Pancreas (tissue), 10 donors: Measurements from ENCODE around the gene PCDHGA1. TPM values are rescaled to one million over a fixed set of nuclear protein-coding genes. Genes with fewer than 3 reads are reported as not detected.

Source experiments
- ATAC-seq, 4 donors: fragments of 200-7000 bp; cut with Tn5 transposase; one replicate each; pipeline versions ENCODE4 v1.8.0 to v1.9.1; 2020; ENCODE audit warnings: mild to moderate bottlenecking in 4 of 4, moderate library complexity in 4 of 4
- DNase-seq, 6 donors: peaks; one replicate each; pipeline ENCODE4 v3.0.0-alpha.2; 2020
- FAIRE-seq: peaks from 2 replicates; lab custom pipeline; 2012; peaks lifted over from hg19 to GRCh38; lab: Jason Lieb, UNC
- H3K27ac ChIP-seq, 4 donors: fragments of 200-600 bp; sonication (generic); 1 replicate in 3 of 4; 2 replicates in 1 of 4; pipeline versions ENCODE4 v1.5.0 to v1.8.0; 2020
- H3K27me3 ChIP-seq, 4 donors: fragments of 200-600 bp; one replicate each; pipeline ENCODE4 v1.8.0; 2021
- H3K36me3 ChIP-seq, 3 donors: fragments of 200-600 bp; sonication (generic) in 1 of 3; one replicate each; pipeline versions ENCODE4 v1.5.0 to v1.8.0; 2020 to 2021
- H3K4me1 ChIP-seq, 3 donors: fragments of 200-600 bp; one replicate each; pipeline ENCODE4 v1.8.0; 2021
- H3K4me3 ChIP-seq, 4 donors: fragments of 200-600 bp; sonication (generic) in 2 of 4; one replicate each; pipeline versions ENCODE4 v1.5.0 to v1.8.0; 2020 to 2021
- H3K9me3 ChIP-seq, 4 donors: fragments of 200-600 bp; one replicate each; pipeline ENCODE4 v1.8.0; 2021
- CTCF ChIP-seq, 4 donors: fragments of 200-600 bp; sonication (generic) in 3 of 4; IDR thresholded peaks; one replicate each; pipeline versions ENCODE4 v1.5.0 to v1.8.0; 2021; ENCODE audit warnings: antibody characterized with exemption in 4 of 4
- WGBS, 2 donors: extraction: QIAGEN DNeasy Blood & Tissue Kit; methylation state at CpG; one replicate each; pipeline ENCODE4 v1.1.7; 2013; 5-methylcytosine and 5-hydroxymethylcytosine counted together
- intact Hi-C, 3 donors: fragments of 100-400 bp; cut with DNase I; formaldehyde crosslinking; loops; one replicate each; pipeline versions ENCODE4 v1.11.1 to v1.14.2; 2022
- polyA plus RNA-seq, 2 donors: library from polyadenylated mRNA; stranded (reverse); fragments of 200-250 nt; gene quantifications; one replicate each; pipeline ENCODE4 v1.2.3, GENCODE V29; 2013
- total RNA-seq, 6 donors: library from RNA; stranded (reverse); fragmentation: NEBNext Ultra II Directional in 4 of 6; extraction: Animal tissue kit (Norgen Biotek cat#: 25700) in 4 of 6; gene quantifications; one replicate each; pipeline versions ENCODE4 v1.2.1 to v1.2.4, GENCODE V29; 2021 to 2023
- donor health status: healthy with polysubstance abuse.
- donor health status: DM: no; HTN: no; CAD: no; lungs with moderate emphysema.
- donor health status: DM: no; HTN: no; CAD: no.
- donor health status: control.
- donor health status: control.
- donor health status: Bipolar disorder and iron deficiency.
- donor health status: DM: yes; HTN: yes; CAD: no.
- donor health status: DM: no; HTN: no; CAD: no.
- donor health status: DM: no; HTN: no; CAD: no.
- donor health status: DM: yes; HTN: yes; CAD: no.

The PCDHGA1 gene
- total and polyA plus RNA-seq, 8 donors = 0.19 to 0.67 (median 0.32) TPM

GRCh38 chr5:141560725-141561483 is 230.6 kb downstream of the PCDHGA1 start:
- DNase-seq (peak; percentile 55 to 93 (median 84)), FAIRE-seq (peak; percentile 87), ATAC-seq (peak; percentile 80 to 90 (median 88))
- Histone ChIP-seq H3K4me1 (peaks cover 12 to 29% (median 24%) of the 10 kb centered on the region in 3 donors), H3K36me3 (no peaks in the 10 kb centered on the region), H3K27me3 (no peaks in the 10 kb centered on the region), H3K27ac (peak overlapping the region; percentile 63 to 93 (median 82)), H3K4me3 (peak overlapping the region in 1 of 4 donors; percentile 12), H3K9me3 (no peaks in the 10 kb centered on the region)
- peak; percentile 45 to 63 (median 56) for TF ChIP-seq CTCF (IDR thresholded peaks at IDR 0.05)
- intact Hi-C loops = loop anchor here in 1 of 3 donors (10.0 kb wide), 2 partner anchors 356 to 476 kb away; partner anchors contain the start of gene PCDHB12
- WGBS, 2 donors = 21 to 26% methylated on average over 9 of the region's 9 CpGs

Other genes starting within 250 kb of the PCDHGA1 start
Only the 30 nearest of the 38 such genes appear.
- 1 to 10 TPM in 5 of 6 donors, under 1 TPM in 1; 0.43 to 2.9 (median 2.4) TPM for gene PCDHB8, start 152.7 kb upstream of the PCDHGA1 start, total RNA-seq
- gene PCDHB8, start 152.7 kb upstream of the PCDHGA1 start, polyA plus RNA-seq = under 1 TPM; 0.46 to 0.49 TPM
- 1 to 10 TPM in 5 of 6 donors, under 1 TPM in 1; 0.98 to 2.5 (median 1.8) TPM for gene PCDHB16, start 148.1 kb upstream of the PCDHGA1 start, total RNA-seq
- gene PCDHB16, start 148.1 kb upstream of the PCDHGA1 start, polyA plus RNA-seq = 1 to 10 TPM in 1 of 2 donors, under 1 TPM in 1; 0.87 to 1.5 TPM
- gene PCDHB9, start 143.4 kb upstream of the PCDHGA1 start, total RNA-seq = 1 to 10 TPM in 1 of 6 donors, under 1 TPM in 5; 0.35 to 1.1 (median 0.51) TPM
- gene PCDHB9, start 143.4 kb upstream of the PCDHGA1 start, polyA plus RNA-seq = 1 to 10 TPM in 1 of 2 donors, under 1 TPM in 1; 0.76 to 1.2 TPM
- 1 to 10 TPM in 1 of 6 donors, under 1 TPM in 5; 0.49 to 1.5 (median 0.63) TPM for gene PCDHB10, start 138.2 kb upstream of the PCDHGA1 start, total RNA-seq
- 1 to 10 TPM in 1 of 2 donors, under 1 TPM in 1; 0.30 to 1.4 TPM for gene PCDHB10, start 138.2 kb upstream of the PCDHGA1 start, polyA plus RNA-seq
- 1 to 10 TPM; 2.1 to 9.0 (median 4.9) TPM for gene PCDHB11, start 130.9 kb upstream of the PCDHGA1 start, total RNA-seq
- gene PCDHB11, start 130.9 kb upstream of the PCDHGA1 start, polyA plus RNA-seq = 1 to 10 TPM in 1 of 2 donors, under 1 TPM in 1; 0.72 to 2.3 TPM
- 1 to 10 TPM; 1.3 to 2.5 (median 1.5) TPM for gene PCDHB12, start 121.8 kb upstream of the PCDHGA1 start, total RNA-seq
- 1 to 10 TPM in 1 of 2 donors, under 1 TPM in 1; 0.46 to 1.3 TPM for gene PCDHB12, start 121.8 kb upstream of the PCDHGA1 start, polyA plus RNA-seq
- 1 to 10 TPM; 2.4 to 3.3 (median 3.0) TPM for gene PCDHB13, start 116.6 kb upstream of the PCDHGA1 start, total RNA-seq
- 1 to 10 TPM; 1.2 to 1.9 TPM for gene PCDHB13, start 116.6 kb upstream of the PCDHGA1 start, polyA plus RNA-seq
- 1 to 10 TPM; 1.9 to 2.7 (median 2.1) TPM for gene PCDHB14, start 107.2 kb upstream of the PCDHGA1 start, total RNA-seq
- 1 to 10 TPM; 2.8 to 2.9 TPM for gene PCDHB14, start 107.2 kb upstream of the PCDHGA1 start, polyA plus RNA-seq
- gene PCDHB15, start 85.1 kb upstream of the PCDHGA1 start, total RNA-seq = 1 to 10 TPM; 1.7 to 2.6 (median 2.4) TPM
- 1 to 10 TPM; 1.8 to 2.8 TPM for gene PCDHB15, start 85.1 kb upstream of the PCDHGA1 start, polyA plus RNA-seq
- under 1 TPM in 5 of 6 donors, not detected in 1; 0.14 to 0.69 (median 0.19) TPM for gene SLC25A2, start 26.5 kb upstream of the PCDHGA1 start, total RNA-seq
- under 1 TPM in 1 of 2 donors, not detected in 1; 0.30 TPM for gene SLC25A2, start 26.5 kb upstream of the PCDHGA1 start, polyA plus RNA-seq
- gene TAF7, start 9.7 kb upstream of the PCDHGA1 start, total RNA-seq = 10 to 100 TPM; 17.7 to 40.2 (median 22.7) TPM
- gene TAF7, start 9.7 kb upstream of the PCDHGA1 start, polyA plus RNA-seq = 10 to 100 TPM; 16.6 to 47.4 TPM
- gene PCDHGA2, start 8.2 kb downstream of the PCDHGA1 start, total RNA-seq = 1 to 10 TPM in 5 of 6 donors, under 1 TPM in 1; 0.75 to 2.1 (median 1.5) TPM
- under 1 TPM; 0.46 to 0.94 TPM for gene PCDHGA2, start 8.2 kb downstream of the PCDHGA1 start, polyA plus RNA-seq
- gene PCDHGA3, start 13.3 kb downstream of the PCDHGA1 start, total RNA-seq = 1 to 10 TPM in 5 of 6 donors, under 1 TPM in 1; 0.98 to 2.4 (median 1.7) TPM
- gene PCDHGA3, start 13.3 kb downstream of the PCDHGA1 start, polyA plus RNA-seq = under 1 TPM; 0.52 to 0.87 TPM
- 1 to 10 TPM; 1.5 to 3.2 (median 1.9) TPM for gene PCDHGB1, start 19.6 kb downstream of the PCDHGA1 start, total RNA-seq
- gene PCDHGB1, start 19.6 kb downstream of the PCDHGA1 start, polyA plus RNA-seq = 1 to 10 TPM in 1 of 2 donors, under 1 TPM in 1; 0.31 to 1.1 TPM
- gene PCDHGA4, start 24.5 kb downstream of the PCDHGA1 start, total RNA-seq = 1 to 10 TPM; 1.8 to 2.9 (median 2.2) TPM
- gene PCDHGA4, start 24.5 kb downstream of the PCDHGA1 start, polyA plus RNA-seq = 1 to 10 TPM in 1 of 2 donors, under 1 TPM in 1; 0.61 to 1.0 TPM
- 1 to 10 TPM; 1.8 to 2.8 (median 2.2) TPM for gene PCDHGB2, start 29.5 kb downstream of the PCDHGA1 start, total RNA-seq
- gene PCDHGB2, start 29.5 kb downstream of the PCDHGA1 start, polyA plus RNA-seq = 1 to 10 TPM in 1 of 2 donors, under 1 TPM in 1; 0.63 to 1.1 TPM
- 1 to 10 TPM; 1.2 to 2.1 (median 1.6) TPM for gene PCDHGA5, start 33.6 kb downstream of the PCDHGA1 start, total RNA-seq
- 1 to 10 TPM in 1 of 2 donors, under 1 TPM in 1; 0.40 to 1.1 TPM for gene PCDHGA5, start 33.6 kb downstream of the PCDHGA1 start, polyA plus RNA-seq
- 1 to 10 TPM; 1.7 to 3.0 (median 2.3) TPM for gene PCDHGB3, start 39.7 kb downstream of the PCDHGA1 start, total RNA-seq
- under 1 TPM; 0.59 to 0.99 TPM for gene PCDHGB3, start 39.7 kb downstream of the PCDHGA1 start, polyA plus RNA-seq
- gene PCDHGA6, start 43.4 kb downstream of the PCDHGA1 start, total RNA-seq = 1 to 10 TPM; 1.4 to 3.1 (median 2.0) TPM
- 1 to 10 TPM; 1.1 to 1.4 TPM for gene PCDHGA6, start 43.4 kb downstream of the PCDHGA1 start, polyA plus RNA-seq
- gene PCDHGA7, start 52.2 kb downstream of the PCDHGA1 start, total RNA-seq = 1 to 10 TPM; 1.2 to 2.0 (median 1.7) TPM
- gene PCDHGA7, start 52.2 kb downstream of the PCDHGA1 start, polyA plus RNA-seq = 1 to 10 TPM in 1 of 2 donors, under 1 TPM in 1; 0.92 to 1.3 TPM
- 1 to 10 TPM; 1.5 to 3.1 (median 1.9) TPM for gene PCDHGB4, start 57.2 kb downstream of the PCDHGA1 start, total RNA-seq
- under 1 TPM; 0.56 to 0.65 TPM for gene PCDHGB4, start 57.2 kb downstream of the PCDHGA1 start, polyA plus RNA-seq
- 1 to 10 TPM in 2 of 6 donors, under 1 TPM in 4; 0.72 to 1.1 (median 0.91) TPM for gene PCDHGA8, start 62.1 kb downstream of the PCDHGA1 start, total RNA-seq
- under 1 TPM; 0.12 to 0.49 TPM for gene PCDHGA8, start 62.1 kb downstream of the PCDHGA1 start, polyA plus RNA-seq
- gene PCDHGB5, start 67.4 kb downstream of the PCDHGA1 start, total RNA-seq = 1 to 10 TPM; 4.0 to 7.9 (median 5.4) TPM
- 1 to 10 TPM; 1.1 to 1.4 TPM for gene PCDHGB5, start 67.4 kb downstream of the PCDHGA1 start, polyA plus RNA-seq
- 1 to 10 TPM; 1.4 to 3.0 (median 2.3) TPM for gene PCDHGA9, start 72.3 kb downstream of the PCDHGA1 start, total RNA-seq
- gene PCDHGA9, start 72.3 kb downstream of the PCDHGA1 start, polyA plus RNA-seq = 1 to 10 TPM in 1 of 2 donors, under 1 TPM in 1; 0.31 to 1.3 TPM
- gene PCDHGB6, start 77.5 kb downstream of the PCDHGA1 start, total RNA-seq = 1 to 10 TPM; 1.7 to 4.0 (median 2.6) TPM
- 1 to 10 TPM in 1 of 2 donors, under 1 TPM in 1; 0.63 to 1.1 TPM for gene PCDHGB6, start 77.5 kb downstream of the PCDHGA1 start, polyA plus RNA-seq
- gene PCDHGA10, start 82.5 kb downstream of the PCDHGA1 start, total RNA-seq = 1 to 10 TPM; 1.2 to 3.1 (median 2.1) TPM
- under 1 TPM; 0.26 to 0.95 TPM for gene PCDHGA10, start 82.5 kb downstream of the PCDHGA1 start, polyA plus RNA-seq
- 1 to 10 TPM; 3.3 to 5.6 (median 3.9) TPM for gene PCDHGB7, start 87.2 kb downstream of the PCDHGA1 start, total RNA-seq
- 1 to 10 TPM; 1.0 to 1.1 TPM for gene PCDHGB7, start 87.2 kb downstream of the PCDHGA1 start, polyA plus RNA-seq
- 1 to 10 TPM; 1.2 to 2.6 (median 1.6) TPM for gene PCDHGA11, start 90.5 kb downstream of the PCDHGA1 start, total RNA-seq
- gene PCDHGA11, start 90.5 kb downstream of the PCDHGA1 start, polyA plus RNA-seq = under 1 TPM; 0.23 to 0.99 TPM
- 1 to 10 TPM; 1.2 to 2.3 (median 1.6) TPM for gene PCDHGA12, start 100.0 kb downstream of the PCDHGA1 start, total RNA-seq
- 1 to 10 TPM in 1 of 2 donors, under 1 TPM in 1; 0.33 to 1.2 TPM for gene PCDHGA12, start 100.0 kb downstream of the PCDHGA1 start, polyA plus RNA-seq
- 10 to 100 TPM in 5 of 6 donors, 1 to 10 TPM in 1; 9.1 to 25.3 (median 16.7) TPM for gene PCDHGC3, start 145.5 kb downstream of the PCDHGA1 start, total RNA-seq
- gene PCDHGC3, start 145.5 kb downstream of the PCDHGA1 start, polyA plus RNA-seq = 10 to 100 TPM; 20.0 to 23.1 TPM